ENCODE measurements around the gene RPL39L.
"Not testable (repeated sequence)": the region's sequence is repeated elsewhere in the genome, so short reads cannot be mapped to it uniquely, and the experiment has no call there.

GRCh38 chr3:187135172-187135690 lies 4.1 kb downstream of the RPL39L start:
- TF ChIP-seq, protein P1, sequence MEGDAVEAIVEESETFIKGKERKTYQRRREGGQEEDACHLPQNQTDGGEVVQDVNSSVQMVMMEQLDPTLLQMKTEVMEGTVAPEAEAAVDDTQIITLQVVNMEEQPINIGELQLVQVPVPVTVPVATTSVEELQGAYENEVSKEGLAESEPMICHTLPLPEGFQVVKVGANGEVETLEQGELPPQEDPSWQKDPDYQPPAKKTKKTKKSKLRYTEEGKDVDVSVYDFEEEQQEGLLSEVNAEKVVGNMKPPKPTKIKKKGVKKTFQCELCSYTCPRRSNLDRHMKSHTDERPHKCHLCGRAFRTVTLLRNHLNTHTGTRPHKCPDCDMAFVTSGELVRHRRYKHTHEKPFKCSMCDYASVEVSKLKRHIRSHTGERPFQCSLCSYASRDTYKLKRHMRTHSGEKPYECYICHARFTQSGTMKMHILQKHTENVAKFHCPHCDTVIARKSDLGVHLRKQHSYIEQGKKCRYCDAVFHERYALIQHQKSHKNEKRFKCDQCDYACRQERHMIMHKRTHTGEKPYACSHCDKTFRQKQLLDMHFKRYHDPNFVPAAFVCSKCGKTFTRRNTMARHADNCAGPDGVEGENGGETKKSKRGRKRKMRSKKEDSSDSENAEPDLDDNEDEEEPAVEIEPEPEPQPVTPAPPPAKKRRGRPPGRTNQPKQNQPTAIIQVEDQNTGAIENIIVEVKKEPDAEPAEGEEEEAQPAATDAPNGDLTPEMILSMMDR (IDR thresholded peaks at IDR 0.05; ENCODE audit: borderline replicate concordance, extremely low read depth, low read length, poor library complexity, severe bottlenecking): not testable (repeated sequence)
- TF ChIP-seq EZH2 (IDR thresholded peaks at IDR 0.05; ENCODE audit: borderline replicate concordance, low read depth, low read length, severe bottlenecking): not testable (repeated sequence)
